H1 (cell line): ENCODE data around the gene C5AR1. TPM values are rescaled to one million over a fixed set of nuclear protein-coding genes. Genes with fewer than 3 reads are reported as not detected.

Experiments
- GABPA ChIP-seq: IDR thresholded peaks from 2 replicates; pipeline ENCODE4 v1.6.1; 2011; ENCODE audit warnings: mild to moderate bottlenecking, low read length, moderate library complexity, borderline replicate concordance; ENCODE audit not compliant: insufficient read depth
- HDAC6 ChIP-seq: IDR thresholded peaks from one replicate; pipeline ENCODE4 v1.7.1; 2012; ENCODE audit warnings: low read depth, mild to moderate bottlenecking, inconsistent platforms, low read length, moderate library complexity
- polyA plus RNA-seq, 7 experiments: library from polyadenylated mRNA; depleted of rRNA in 3 of 7; stranded (reverse) in 5 of 7; unstranded in 2 of 7; fragments of >200 nt in 5 of 7; fragments of 200-250 nt in 2 of 7; gene quantifications; 1 replicate in 5 of 7; 2 replicates in 1 of 7; 4 replicates in 1 of 7; pipeline versions ENCODE4 v1.2.1 to v1.2.3, GENCODE V29; 2011 to 2013; ENCODE audit warnings: missing spikeins in 2 of 7, mixed read lengths in 2 of 7
- total RNA-seq: library from RNA; stranded (reverse); fragmentation: NEBNext Ultra II Directional; extraction: Animal tissue kit (Norgen Biotek cat#: 25700); gene quantifications from 2 replicates; pipeline ENCODE4 v1.2.1, GENCODE V29; 2021

The C5AR1 gene
- total and polyA plus RNA-seq, 2 of the 8 experiments (the other 6 are each of a cell fraction or from before 2014, with no cell fraction given), result 0.20 TPM; not detected in 1

- TF ChIP-seq GABPA (no peak), HDAC6 (no peak)
Observed at GRCh38 chr19:47323409-47323808, 13.7 kb downstream of the C5AR1 start (continued).
